ENCODE results near the gene FBXO27. TPM values are rescaled to one million over a fixed set of nuclear protein-coding genes. Genes with fewer than 3 reads are reported as not detected.

Gene FBXO27
- total and polyA plus RNA-seq, 2 of the 13 experiments (the other 11 are each of a cell fraction or from before 2014, with no cell fraction given): 0.15 to 2.8 TPM

DNA sequence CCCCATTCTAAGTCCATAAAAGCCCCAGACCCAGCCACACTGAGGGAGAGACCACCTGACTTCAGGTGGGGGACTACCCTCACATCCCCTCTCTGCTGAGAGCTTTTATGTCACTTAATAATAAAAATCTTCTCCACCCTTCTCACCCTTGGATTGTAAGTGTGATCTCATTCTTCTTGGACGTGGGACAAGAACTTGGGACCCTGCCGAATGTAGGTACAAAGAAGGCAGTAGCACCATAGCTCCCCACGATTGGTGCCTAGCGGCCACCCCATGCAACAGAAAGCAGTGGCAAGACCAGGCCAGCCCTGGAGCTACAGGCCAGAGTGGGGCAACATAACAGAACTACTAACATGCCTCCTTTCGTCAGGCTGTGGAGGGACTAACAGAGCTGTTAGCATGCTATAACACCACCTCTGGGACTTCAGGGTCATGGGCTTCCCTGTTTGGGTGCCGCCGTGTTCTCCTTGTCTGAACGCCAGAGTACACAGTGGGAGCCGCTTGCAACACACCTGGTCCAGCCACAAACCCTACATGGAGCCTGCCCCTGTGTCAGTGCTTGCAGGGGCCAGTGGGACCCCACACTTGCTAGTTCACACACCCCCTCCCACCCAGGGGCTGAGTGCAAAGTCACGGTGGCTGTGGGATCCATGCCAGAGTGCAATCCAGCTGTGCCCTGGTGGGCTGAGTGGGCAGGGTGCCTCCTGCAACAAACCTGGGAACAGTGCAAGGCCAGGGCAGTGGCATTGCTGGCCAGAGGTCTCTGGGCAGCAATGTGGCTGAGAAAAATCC is 51.6 kb downstream of the FBXO27 start (continued):
- 0 out of 2 replicates have a peak, but pooled peaks have one; percentile 23 for TF ChIP-seq ZNF430 (CRISPR knock-in tag; IDR thresholded peaks at IDR 0.05)
- TF ChIP-seq SALL1 (CRISPR knock-in tag; IDR thresholded peaks at IDR 0.05): peak; percentile 47; the same call in 1 of the 2 replicates
- no peak for TF ChIP-seq ZNF138 (CRISPR knock-in tag; IDR thresholded peaks at IDR 0.05; ENCODE audit: low read depth)
- 0 out of 2 replicates have a peak, but pooled peaks have one; percentile 31 for TF ChIP-seq ZNF292 (CRISPR knock-in tag; IDR thresholded peaks at IDR 0.05; ENCODE audit: borderline replicate concordance, low read depth)
- peak; percentile 45; the same call in 1 of the 2 replicates for TF ChIP-seq ZFP90 (CRISPR knock-in tag; IDR thresholded peaks at IDR 0.05; ENCODE audit: borderline replicate concordance)
- TF ChIP-seq, protein P1, sequence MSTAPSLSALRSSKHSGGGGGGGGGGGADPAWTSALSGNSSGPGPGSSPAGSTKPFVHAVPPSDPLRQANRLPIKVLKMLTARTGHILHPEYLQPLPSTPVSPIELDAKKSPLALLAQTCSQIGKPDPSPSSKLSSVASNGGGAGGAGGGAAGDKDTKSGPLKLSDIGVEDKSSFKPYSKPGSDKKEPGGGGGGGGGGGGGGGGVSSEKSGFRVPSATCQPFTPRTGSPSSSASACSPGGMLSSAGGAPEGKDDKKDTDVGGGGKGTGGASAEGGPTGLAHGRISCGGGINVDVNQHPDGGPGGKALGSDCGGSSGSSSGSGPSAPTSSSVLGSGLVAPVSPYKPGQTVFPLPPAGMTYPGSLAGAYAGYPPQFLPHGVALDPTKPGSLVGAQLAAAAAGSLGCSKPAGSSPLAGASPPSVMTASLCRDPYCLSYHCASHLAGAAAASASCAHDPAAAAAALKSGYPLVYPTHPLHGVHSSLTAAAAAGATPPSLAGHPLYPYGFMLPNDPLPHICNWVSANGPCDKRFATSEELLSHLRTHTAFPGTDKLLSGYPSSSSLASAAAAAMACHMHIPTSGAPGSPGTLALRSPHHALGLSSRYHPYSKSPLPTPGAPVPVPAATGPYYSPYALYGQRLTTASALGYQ (CRISPR knock-in tag; IDR thresholded peaks at IDR 0.05): 0 out of 2 replicates have a peak, but pooled peaks have one; percentile 19
- TF ChIP-seq HNRNPL (IDR thresholded peaks at IDR 0.05; ENCODE audit: low read depth, low read length): peak; percentile 80
- TF ChIP-seq ZNF839 (CRISPR knock-in tag; IDR thresholded peaks at IDR 0.05; ENCODE audit: borderline replicate concordance): peak; percentile 78; the same call in 1 of the 2 replicates
- TF ChIP-seq CEBPG (CRISPR knock-in tag; IDR thresholded peaks at IDR 0.05): peak; percentile 61
- peak; percentile 60; the same call in 1 of the 2 replicates for TF ChIP-seq RXRA (CRISPR knock-in tag; IDR thresholded peaks at IDR 0.05)
- TF ChIP-seq, protein P2, sequence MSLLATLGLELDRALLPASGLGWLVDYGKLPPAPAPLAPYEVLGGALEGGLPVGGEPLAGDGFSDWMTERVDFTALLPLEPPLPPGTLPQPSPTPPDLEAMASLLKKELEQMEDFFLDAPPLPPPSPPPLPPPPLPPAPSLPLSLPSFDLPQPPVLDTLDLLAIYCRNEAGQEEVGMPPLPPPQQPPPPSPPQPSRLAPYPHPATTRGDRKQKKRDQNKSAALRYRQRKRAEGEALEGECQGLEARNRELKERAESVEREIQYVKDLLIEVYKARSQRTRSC (CRISPR knock-in tag; IDR thresholded peaks at IDR 0.05; ENCODE audit: low read depth): 0 out of 2 replicates have a peak, but pooled peaks have one; percentile 35
- TF ChIP-seq ZBTB7A (CRISPR knock-in tag; IDR thresholded peaks at IDR 0.05): 0 out of 2 replicates have a peak, but pooled peaks have one; percentile 66
- TF ChIP-seq ZNF567 (CRISPR knock-in tag; IDR thresholded peaks at IDR 0.05; ENCODE audit: borderline replicate concordance): 0 out of 2 replicates have a peak, but pooled peaks have one; percentile 51
- TF ChIP-seq LCORL (IDR thresholded peaks at IDR 0.05): no peak
- peak; percentile 38; the same call in 1 of the 2 replicates for TF ChIP-seq LCORL (CRISPR knock-in tag; IDR thresholded peaks at IDR 0.05)
